COLO668 (cell line): ENCODE data around the gene DAPK2.

Source experiments
- DNase-seq: peaks from one replicate; lab custom pipeline; 2025; ENCODE audit not compliant: unreplicated experiment; lab: John Stamatoyannopoulos, UW

DAPK2 gene

DNA sequence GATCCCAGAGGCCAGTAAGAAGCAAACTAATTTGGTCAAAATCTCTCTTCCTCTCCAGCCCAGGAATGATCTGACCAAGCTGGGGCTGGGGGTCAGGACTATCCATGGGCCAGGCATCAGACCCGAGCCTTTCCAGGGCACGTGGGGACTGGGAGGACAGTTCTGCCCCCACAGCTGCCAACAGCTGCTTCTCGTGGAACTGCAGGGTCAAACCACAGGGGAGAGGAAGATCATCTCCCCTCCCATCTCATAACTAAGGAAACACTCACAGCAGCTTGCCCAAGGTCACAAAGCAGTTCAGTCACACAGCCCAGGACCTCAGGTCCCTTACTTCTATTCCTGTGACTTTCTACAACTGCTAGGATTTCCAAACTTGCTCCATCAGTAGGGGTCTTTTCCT, 47.1 kb downstream of the DAPK2 start:
- DNase-seq, result no peak

DNA sequence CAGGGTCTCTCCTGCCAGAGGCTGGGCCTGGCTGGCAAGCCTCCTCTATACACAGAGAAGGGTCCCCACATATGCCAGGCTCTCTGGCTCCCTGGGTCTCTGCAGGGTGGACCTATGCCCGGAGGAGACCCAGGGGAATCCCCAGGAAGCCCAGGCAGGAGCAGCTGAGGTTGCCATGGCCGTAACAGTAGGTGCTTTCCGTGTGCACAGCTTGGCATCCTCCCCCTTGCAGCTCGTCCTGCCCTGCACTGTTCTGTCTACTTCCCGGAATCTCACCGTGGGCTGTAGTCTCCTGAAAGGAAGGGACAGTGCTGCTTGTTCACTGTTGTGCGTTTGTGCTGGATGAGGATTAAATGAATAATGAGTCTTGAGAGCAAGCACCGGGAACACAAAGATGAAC, 47.8 kb downstream of the DAPK2 start:
- DNase-seq, result no peak

DNA sequence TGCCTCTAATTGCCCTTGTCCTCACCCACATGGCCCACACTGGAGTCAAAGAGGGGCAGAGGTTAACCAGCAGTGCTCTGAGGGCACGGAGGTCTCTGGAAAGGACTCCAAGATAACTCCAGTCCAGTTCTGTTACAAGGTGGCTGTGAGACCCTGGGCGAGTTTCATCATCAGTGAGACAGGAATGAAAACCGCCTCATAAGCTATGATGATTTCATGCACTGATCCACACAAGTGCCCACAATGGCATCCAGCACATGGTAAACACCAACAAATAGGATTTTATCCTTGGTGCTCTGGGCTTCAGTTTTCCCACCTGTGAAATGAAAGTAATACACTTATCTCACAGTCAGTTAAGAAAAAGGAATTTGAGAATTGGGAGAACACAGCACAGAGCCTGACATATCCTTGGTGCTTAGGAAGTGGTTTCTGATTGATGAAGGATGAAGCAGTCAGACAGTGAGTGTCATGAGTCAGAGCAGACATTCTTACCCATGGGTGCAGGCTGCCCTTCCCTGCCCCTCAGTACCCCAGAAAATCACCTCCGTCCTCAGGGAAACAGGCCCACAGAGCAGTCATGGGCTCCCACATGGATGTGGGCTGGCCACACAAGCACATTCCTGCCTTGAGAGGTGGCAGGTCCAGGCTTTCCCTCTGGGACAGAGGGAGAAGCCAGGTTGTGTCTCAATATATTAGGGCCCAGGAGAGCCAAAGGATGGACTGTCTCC, 48.4 kb downstream of the DAPK2 start:
- DNase-seq, result no peak

GRCh38 chr15:63996794-63997357, 49.4 kb downstream of the DAPK2 start:
- no peak for DNase-seq

GRCh38 chr15:63995789-63996188, 50.5 kb downstream of the DAPK2 start:
- DNase-seq, result no peak

- no peak for DNase-seq
These were observed 52.1 kb downstream of the DAPK2 start for GRCh38 chr15:63994073-63994600.

GRCh38 chr15:63992300-63992699, 54.0 kb downstream of the DAPK2 start:
- no peak for DNase-seq

DNA sequence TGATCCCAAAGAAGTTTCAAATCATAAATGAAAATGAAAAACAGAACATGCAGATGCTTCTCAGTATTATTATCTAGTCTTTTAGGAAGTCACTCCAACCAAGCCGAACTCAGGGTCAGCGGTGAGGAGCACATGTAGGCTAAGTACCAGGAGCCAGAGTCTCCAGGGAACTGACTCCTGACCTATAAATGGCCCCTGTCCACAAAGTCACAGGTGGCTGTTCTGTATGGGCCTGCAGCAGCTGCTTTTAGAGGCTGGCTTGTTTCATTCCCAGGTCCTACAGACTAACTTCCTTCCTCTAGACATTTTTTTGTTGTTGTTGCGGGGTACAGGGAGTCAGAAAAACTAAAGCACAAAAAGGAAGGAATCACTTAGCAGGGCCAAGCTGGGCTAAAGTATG, 54.6 kb downstream of the DAPK2 start:
- DNase-seq, result no peak

- no peak for DNase-seq
These were observed 55.8 kb downstream of the DAPK2 start for GRCh38 chr15:63990454-63990853.

GRCh38 chr15:63987796-63988378, 58.4 kb downstream of the DAPK2 start:
- DNase-seq, result no peak

- DNase-seq, result no peak
These were observed 59.4 kb downstream of the DAPK2 start for GRCh38 chr15:63986751-63987341.

- no peak for DNase-seq
These were observed 60.1 kb downstream of the DAPK2 start for GRCh38 chr15:63986185-63986680.

GRCh38 chr15:63985221-63986184, 60.8 kb downstream of the DAPK2 start:
- no peak for DNase-seq

DNA sequence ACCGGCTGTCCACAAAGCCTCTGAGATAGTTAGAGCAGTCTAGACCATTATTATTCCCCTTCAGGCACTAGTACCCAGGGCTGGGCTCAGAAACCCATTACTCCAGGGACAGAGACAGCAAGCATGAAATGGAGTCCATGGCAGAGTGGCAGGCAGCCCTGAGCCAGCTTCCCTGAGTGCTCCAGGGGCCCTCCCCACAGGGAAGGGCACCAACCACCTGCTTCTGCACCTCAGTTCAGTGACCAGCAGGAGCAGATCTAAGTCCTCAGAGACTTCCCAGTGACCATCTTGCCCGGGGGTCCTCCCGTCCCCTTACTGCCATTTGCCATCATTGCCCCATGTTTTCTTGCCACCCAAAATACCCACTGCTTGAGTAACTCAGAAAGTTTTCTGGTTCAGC, 62.0 kb downstream of the DAPK2 start:
- DNase-seq, result no peak

- DNase-seq, result no peak
These were observed 63.1 kb downstream of the DAPK2 start for GRCh38 chr15:63983061-63983711.

GRCh38 chr15:63982381-63982854, 63.9 kb downstream of the DAPK2 start:
- no peak for DNase-seq

DNA sequence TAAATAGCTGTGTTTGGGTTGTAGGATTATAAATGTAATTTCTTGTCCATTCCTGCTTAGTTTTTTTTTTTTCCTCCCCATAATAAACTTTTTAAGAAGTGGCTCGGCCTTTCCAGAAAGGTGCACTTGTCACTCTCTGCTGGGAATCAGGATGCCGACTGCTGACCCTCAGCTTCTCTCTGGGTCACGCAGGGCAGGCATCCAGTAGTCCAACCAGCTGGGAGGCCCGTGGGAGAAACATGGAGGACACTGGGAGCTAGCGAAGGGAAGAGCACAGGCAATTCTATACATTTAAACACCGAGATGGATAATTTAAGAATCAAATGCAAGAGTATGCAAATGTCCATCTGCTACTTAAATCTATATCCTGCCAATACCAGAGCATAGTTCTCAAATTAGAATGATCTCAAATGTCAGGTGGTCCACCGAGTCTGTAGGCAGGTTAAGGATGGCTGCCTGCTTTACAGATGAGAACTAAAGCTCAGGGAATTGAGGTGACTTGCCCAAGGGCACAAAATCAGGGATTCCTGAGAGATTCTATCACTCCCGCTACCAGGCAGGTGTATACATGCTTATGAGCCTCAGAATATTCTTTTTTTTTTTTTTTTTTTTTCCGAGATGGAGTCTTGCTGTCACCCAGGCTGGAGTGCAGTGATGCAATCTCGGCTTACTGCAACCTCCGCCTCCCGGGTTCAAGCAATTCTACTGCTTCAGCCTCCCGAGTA, 64.5 kb downstream of the DAPK2 start:
- no peak for DNase-seq

DNA sequence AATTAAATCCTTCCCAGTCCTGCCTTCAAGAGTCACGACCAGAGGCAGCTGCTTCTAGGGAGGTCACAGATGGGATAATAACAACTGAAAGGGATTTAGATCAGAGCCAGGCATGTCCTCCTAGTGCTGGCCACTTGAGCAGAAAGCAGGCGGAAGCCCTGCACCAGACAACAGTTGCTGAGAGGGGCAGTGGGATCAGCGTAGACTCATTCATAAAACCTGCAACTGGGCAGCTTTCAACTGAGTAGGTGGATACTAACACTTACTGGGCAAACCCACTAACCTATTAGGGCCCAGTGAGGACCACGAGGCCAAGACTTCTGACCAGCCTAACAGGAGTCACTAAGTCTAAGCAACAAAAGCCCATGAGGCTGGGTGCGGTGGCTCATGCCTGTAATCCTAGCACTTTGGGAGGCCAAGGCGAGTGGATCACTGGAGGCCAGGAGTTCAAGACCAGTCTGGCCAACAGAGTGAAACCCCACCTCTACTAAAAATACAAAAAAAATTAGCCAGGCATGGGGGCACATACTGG, 67.0 kb downstream of the DAPK2 start:
- no peak for DNase-seq
